ENCODE results near the gene CPT1B.
A peak's percentile ranks its signal among the peaks of the same experiment; 100 is the strongest.
"Not testable (repeated sequence)": the region's sequence is repeated elsewhere in the genome, so short reads cannot be mapped to it uniquely, and the experiment has no call there.

The CPT1B gene

DNA sequence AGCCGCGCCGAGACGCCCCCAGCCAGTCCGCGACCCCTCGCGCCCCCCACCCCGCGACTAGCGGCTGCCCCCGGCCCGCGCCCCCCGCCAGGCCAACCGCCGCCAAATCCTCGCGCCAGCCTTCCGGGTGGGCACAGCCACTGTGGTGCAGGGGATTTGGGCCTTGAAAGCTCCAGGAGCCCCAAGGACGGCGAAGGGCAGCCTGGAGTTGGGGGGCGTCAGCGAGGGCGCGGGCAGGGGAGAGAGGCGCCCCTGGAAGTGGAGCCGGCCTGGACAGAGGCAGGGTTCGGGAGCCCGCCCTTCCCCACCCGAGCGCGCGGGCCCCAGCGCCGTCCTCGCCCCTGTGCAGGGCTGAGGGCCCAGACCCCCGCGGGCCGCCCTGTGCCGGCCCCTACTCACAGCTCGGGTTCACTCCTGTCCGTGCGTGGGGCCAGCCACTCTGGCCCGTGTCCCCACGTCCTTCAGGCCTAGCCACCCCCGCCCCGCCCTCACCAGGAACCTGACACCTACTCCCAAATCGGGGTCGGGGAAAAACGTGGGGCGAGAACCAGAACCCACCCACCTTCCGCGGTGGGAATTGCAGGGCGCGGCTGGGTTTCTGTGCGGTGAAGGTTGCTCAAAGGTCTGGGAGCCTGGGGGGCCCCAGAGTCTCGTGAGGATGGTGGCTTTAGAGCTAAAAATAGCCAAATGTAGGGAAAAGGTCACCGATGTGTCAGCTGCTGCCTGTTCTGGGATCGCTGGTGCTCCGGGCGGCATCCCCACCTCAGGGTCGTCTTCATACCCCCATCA lies at the start of gene CPT1B:
TSS of gene CPT1B (minus strand) at position 441 of the 789 bp plus-strand sequence. CDS start 512 bp downstream, outside the sequence.
- DNase-seq (ENCODE audit: low spot score): no peak

DNA sequence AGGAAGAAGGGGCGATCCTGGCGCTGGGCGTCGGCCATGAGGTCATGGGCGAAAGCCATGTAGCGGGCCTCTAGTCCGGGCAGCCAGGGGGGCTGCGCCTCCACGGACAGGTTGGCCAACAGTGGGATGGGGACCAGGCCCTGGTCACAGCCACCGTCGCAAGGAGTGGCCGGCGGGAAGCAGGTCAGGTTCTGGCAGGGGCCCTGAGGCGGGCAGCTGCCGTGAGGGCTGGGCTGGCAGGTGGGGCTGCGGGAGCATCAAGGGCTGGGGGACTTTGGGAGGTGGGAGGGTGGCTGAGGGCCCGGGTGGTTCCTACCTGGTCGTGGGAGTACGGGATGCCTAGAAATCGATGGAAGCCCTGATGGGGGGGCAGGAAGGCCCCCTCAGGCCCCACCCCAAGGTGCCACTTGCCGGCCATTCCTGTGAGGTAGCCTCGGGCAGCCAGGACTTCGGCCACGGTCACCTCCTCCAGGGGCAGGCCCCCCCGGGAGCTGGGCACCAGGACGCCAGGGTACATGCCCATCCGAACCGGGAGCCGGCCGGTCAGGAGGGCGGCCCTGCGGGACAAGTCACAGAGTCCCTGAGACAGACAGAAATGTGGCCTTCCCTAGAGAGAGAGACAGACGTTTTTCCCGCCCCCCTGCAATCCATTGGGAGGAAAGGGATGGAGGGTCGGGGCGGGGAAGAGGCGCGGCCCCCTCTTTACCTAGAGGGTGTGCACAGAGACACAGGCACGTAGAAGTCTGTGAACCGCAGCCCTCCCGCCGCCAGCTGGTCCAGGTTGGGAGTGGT lies 48.8 kb upstream of the CPT1B start:
- DNase-seq (ENCODE audit: low spot score): no peak

DNA sequence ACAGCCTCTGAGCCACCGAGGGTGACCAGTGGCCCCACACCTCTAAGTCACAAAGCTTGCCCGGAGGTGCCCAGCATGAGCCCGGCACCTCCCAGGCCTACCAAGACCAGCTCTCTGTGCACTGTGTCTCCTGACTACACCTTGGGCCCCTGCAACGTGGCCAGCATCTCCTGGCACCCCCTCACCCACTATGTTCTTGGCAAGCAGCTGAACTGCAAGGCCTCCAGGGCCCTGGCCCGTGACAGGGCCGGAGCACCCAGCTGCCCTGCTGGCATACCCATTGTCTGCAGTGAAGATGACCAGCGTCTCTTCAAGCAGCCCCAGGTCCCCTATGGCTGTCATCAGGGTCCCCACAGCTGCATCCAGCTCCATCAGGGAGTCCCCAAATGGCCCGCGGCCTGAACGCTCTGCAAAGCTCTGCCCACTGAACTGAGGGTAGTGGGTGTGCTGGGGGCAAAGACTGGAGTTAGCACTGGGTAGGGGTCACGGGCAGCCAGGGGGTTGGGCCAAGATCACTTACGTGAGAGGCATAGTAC lies 48.2 kb upstream of the CPT1B start:
- no peak for DNase-seq (ENCODE audit: low spot score)

DNA sequence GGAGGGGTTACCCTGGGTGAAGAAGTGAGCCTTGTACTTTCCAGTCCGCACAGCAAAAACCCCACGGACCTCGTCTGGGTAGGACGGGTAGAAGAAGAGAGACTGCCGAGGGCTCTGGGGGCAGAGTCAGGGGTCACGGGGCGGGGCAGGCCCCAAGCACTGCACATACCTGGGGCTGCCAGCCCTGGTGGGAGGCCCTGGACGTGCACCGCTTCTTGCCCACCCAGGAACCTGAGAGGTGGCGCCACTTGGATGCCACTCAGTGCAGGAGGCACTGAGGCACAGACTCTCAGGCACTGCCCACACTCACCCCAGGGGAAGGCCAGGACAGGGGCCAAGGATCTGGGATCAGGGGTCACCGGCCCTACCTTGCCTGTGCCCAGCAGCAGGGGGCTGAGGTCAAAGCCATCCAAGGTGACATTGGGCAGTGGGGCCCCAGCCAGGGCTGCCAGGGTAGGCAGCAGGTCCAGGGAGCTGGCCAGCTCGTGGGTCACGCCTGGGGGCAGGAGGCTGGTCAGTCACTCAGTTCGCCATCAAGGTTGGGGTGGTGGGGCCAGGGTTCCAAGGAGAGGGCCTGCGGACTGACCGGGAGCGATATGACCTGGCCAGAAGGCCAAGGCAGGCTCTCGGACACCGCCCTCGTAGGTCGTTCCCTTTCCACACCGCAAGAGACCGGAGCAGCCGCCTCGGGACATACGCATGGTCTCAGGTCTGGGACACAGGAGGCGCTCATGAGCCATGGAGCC lies 47.5 kb upstream of the CPT1B start:
- DNase-seq (ENCODE audit: low spot score): no peak

DNA sequence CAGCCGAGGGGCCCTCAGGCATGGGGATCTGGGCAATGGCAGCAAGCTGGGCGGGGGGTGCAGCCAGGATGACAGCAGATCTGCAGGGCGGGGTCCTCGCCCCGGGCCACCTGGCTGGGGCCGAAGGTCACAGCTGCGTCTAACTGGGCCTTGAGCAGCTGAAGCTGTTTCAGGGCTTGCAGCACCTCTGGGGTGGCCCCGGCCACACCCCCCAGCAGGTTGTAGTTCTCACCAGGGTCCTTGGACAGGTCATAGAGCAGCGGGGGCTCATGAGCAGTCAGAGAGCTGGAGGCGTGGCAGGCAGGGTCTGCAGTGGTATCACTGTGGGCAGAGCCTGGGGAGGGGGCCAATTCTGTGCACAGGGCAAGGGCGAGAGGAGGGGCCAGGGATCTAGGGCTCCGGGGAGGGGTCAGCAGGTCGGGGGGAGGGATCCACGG lies 46.9 kb upstream of the CPT1B start:
- DNase-seq (ENCODE audit: low spot score): no peak

DNA sequence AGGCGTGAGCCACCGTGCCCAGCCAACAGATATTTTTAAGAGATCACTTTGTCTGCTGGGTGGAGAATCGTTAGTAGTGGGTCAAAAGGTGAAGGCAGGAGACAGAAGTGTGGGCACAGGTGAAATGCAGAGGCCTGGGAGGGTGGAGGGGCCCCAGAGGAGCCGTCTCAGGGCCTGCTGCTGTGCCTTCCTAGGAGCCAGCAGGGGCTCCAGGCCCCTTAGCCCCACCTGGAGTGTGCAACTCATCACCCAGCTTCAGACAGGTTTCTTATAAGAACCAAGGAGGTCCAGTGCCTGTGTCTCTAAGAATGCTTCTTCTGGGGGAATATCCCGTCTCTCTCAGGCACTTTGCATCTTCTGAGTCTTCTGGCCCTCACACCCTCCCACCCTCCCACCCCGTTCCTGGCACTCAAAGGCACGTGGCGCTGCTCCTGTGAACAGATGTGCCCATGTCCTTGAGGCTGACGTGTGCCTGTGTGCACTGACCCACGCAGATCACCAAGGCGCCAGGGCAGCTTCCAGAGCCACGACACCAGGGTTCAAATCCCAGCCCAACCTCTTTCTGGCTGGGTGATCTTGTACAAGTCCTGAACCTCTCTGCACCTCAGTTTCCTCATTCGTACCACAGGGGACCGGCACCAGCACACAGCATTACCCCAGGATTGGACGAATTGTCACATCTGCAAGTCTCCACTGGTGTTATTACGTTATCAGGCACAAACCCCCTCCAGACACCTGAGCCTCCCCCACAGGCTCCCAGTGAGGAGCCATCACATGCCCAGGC lies 46.3 kb upstream of the CPT1B start:
- peak; percentile 19 for DNase-seq (ENCODE audit: low spot score)

DNA sequence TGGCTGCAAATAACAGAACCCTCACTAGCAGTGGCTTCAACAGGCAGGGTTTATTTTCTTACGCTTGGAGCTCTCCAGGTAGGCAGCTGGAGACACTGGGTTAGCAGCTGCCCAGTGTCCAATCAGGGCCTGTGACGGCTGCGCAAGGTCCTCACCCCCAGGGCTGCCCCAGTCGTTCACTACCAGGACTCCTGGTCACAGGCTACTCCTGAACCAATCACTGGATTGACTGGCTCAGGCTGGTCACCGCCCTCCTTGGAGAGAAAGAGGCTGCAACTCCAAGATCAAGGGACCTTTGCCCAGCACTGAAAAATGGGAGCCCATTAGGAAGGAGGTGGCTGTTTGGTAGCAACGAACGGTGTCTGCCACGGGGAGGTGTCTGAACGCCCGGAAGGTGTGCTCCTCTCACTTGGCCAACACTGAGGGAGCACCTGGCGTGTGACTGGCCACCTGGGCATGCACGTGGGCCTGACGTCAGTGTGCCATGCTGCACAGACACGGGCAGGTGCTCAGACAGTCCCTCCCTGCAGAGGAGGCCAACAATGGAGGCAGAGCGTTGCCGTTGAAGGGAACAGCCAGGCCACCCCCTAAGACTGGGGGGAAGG lies 44.6 kb upstream of the CPT1B start:
- no peak for DNase-seq (ENCODE audit: low spot score)

DNA sequence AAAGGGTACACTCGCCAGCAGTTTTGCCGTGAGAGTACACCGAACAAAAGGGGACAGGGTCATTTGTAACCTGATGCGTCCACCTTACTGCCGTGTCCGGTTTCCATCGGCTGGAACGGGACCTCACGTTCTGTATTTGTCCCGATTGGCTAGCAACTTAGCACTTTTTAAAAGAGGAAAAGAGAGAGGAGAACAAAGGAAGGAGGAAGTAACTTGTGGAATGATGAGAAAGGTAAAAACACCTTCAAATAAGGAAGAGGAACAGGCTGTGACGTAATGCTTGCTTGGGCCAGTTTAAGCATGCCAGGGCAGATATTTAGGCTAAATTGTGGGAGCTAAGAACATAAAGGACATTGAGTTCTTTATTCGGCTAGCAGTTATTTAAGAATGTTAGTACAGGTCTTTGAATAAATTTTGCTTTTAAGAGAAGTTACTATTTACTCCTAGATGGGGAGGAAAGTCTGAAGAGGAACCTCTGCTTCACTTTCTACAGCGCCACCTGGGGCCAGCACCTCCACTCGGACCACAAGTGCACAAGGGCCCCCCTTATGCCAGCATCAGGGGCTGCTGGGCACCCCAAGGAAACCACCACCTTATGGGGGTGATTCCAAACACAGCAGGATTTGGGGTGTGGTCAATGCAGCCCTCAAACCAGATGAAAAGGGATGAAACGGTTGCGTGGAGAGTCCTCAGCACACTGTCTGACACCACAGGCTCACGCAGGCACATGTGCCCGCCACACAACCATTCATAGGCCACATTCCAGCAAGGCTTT lies 43.9 kb upstream of the CPT1B start:
- peak; percentile 58 for DNase-seq (ENCODE audit: low spot score)

DNA sequence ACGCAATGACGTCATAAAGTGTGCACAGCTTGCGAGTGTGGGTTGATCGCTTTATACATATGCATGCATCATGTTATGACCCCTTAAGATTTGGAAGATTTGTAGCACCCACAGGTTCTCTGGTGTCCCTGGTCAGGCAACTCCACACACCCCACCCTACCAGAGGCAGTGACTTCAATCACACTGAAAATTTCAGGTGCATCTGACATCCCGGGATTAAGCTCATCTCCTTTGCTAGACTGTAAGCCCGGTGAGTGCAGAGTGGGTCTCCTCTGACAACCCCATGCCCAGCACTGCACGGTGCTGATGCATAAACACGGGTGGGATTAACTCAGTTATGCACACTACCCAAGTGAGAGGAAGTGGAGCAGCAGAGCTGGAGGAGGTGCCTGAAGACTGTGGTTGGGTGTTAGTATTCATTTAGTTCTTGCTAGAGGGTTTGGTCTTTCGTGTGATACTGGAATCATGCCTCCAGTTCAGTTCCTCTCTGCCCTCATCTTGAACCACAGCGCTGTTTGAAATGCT lies 43.2 kb upstream of the CPT1B start:
- DNase-seq (ENCODE audit: low spot score): peak; percentile 73

DNA sequence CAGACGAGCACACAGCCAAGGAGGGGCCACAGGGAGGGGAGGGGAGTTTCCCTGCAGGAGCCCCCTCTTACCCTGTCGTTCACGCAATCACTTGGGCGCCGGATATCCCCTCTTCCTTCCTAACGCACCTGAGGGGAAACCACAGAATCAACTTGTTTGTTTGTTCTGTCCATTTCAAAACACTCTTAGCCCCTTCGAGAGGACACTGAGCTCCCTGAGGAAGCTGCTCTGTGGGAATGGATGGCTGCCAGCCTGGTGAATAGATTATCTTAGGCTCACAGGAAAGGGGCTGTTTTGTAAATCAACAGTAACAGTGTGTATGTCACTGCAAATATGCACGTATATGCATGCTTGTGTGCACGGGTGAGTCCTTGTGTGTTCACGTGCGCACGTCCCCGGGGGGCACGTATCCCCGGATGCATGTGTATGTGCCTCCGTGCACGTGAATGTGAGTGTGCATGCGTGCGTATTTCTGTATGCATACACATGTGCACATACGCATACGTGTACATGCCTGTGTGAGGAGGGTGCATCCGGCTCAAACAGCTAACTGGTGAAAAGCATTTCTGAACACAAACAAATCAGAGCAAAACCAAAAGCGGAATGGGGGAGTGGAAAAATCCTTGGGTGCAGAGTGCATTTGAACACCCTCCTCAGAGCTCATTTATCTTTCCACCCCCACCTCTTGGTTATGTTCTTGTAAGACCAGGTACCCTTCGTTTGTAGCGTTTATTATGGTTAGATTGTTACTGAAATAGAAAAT lies 42.5 kb upstream of the CPT1B start:
- DNase-seq (ENCODE audit: low spot score): peak; percentile 95

DNA sequence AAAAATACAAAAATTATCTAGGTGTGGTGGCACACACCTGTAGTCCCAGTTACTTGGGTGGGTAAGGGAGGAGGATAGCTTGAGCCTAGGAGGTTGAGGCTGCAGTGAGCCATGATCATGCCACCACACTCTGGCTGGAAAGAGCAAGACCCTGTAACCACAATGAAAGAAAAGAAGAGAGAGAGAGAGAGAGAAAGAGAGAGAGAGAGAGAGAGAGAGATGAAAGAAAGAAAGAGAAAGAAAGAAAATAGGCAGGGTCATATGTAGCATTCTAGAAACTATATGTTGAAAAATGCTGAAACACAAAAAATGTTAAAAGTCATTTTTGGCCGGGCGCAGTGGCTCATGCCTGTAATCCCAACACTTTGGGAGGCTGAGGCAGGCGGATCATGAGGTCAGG lies 36.1 kb upstream of the CPT1B start:
- not testable (repeated sequence) for DNase-seq (ENCODE audit: low spot score)

DNA sequence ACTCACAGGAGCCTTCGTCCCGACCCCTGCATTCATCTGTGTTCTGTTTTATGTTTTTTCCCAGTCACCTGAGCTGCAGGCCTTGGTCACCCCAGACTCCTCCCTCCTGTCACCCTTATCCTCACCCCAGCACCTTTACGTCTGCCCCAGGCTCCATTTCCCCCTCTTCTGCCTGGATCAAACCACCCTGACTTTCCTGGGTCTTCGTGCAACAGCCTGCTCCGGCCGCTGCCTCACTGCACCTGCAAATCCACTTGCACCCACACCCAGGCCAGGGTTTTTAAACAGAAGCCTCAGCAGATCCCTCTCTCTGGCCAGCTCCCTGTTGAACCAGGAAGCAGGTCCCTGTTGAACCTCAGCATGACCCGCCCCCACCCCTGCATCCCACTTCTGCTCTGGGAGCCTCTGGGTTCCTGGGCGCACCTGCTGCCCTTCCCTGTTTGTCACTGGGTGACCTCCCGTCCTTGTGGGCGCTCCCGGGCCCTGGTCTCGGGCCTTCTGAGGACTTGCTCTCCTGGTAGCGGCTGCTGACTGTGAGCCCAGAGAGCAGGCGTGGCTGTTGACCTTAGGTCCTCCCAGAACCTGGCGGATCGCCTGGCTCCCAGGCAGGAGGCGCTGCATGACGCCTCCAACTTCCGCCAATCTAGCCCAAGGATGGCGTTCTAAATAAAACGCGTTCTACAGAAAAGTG lies 35.2 kb upstream of the CPT1B start:
- DNase-seq (ENCODE audit: low spot score): no peak

DNA sequence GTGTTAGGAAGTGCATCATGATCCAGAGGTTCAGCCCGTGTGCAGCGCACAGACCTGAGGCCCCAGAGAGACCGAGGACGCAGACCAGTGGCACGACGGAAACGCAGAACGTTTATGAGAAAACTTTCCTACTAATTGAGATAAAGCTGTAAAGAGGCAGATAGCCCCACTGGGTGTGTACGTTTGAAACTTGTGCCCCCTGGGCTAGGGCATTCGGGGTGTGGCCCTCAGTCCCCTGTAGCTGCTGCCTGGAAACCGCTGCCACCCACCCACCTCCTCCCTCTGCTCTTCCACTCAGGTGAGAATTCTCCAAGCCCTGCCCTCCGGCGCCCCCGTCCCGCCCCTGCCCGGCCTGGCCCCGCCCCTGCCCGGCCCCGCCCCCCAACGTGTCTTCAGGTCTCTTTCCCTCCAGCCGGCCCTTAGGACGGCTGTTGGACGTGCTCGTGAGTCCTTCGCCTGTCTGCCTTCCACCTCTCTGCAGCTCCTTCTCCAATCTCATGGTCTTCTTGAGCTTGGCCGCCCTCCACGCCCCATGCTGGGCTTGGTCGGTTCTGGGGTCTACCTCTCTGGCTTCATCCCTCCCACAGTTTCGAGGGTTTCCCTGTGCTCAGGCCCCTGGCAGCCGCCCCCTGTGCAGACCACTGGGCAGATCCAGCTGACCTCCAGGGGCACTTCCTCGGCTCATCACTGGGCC lies 34.4 kb upstream of the CPT1B start:
- DNase-seq (ENCODE audit: low spot score): peak; percentile 39

DNA sequence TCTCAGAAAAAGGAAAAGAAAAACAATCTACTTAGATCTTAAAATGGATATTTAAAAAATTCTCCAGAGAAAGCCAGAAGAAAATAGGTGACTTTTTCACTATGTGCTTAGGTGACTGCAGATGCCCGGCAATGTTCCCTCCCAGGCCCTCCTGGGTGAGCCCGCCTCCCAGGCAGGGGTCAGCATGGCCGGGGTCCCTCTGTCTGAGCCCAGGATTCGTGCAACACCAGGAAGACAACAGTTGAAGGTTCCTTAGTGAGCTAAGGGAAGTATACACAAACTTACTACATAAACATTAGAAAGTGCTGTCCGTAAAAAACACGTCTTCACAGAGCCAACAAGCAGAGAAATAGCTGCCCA lies 33.9 kb upstream of the CPT1B start:
- no peak for DNase-seq (ENCODE audit: low spot score)

DNA sequence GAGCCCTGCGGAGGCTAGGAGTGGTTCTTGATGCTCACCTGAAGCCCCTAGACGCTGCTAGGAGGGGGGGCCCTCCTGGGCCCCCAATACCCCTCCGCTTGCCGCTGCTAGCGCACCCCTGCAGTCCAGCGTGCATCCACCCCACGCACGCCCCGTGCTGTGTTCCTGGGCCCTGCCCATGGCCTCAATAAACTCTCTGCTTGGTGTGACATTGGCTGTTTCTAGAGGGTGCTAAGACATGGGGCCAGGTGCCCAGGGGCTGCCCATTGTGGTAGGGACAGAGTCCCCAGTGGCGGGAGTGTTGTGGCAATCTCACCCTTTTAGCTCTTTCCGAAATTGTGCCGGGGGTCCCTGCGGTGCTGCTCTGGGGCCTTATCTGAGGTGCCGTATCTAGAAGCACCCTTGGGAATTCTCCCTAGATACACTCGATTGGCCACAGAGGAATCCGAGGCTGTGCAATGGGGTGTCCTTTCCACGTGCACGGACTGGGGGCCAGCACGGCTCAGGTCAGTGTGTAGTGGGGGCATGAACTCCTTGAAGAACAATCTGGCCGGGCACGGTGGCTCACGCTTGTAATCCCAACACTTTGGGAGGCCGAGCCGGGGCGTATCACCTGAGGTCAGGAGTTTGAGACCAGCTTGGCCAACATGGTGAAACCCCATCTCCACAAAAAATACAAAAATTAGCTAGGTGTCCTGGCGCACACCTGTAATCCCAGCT lies 33.3 kb upstream of the CPT1B start:
- DNase-seq (ENCODE audit: low spot score): no peak

DNA sequence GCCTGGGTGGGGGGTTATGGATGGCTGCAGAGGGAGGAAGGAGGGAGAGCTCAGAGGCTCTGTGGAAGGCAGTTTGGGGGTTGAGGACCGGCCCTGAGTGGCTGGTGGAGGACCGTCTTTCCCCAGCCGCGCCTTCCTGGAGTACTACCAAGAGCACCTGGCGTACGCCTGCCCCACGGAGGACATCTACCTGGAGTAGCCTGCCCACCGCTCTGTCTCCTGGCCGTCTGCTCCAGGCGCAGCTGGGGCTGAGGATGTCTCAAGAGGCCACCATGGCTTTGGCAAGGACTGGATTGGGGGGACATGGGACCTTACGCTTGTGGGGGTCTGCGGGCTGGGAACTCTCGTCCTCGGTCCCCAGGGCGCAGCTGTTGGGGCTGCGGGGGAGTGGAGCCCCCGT lies 32.4 kb upstream of the CPT1B start:
- no peak for DNase-seq (ENCODE audit: low spot score)

DNA sequence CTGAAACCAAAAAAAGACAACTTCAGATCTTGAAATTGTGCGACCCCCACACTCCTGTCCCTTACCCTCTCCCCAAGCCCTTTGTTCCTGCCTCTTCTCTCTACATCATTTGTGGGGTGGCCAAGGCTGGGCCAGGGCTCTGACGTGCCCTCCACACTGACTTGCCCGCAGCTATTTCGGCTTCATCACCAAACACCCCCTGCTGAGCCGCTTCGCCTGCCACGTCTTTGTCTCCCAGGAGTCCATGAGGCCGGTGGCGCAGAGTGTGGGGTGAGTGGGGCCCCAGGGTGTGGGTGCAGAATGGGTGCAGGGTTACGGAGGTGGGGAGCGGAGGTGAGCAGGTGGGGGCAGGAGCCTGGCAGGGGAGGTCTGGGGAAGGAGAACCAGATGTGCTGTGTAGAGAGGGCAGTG lies 31.8 kb upstream of the CPT1B start:
- no peak for DNase-seq (ENCODE audit: low spot score)
